GM21717 (cell line): ENCODE data around the gene ADAM22.
"Not testable (repeated sequence)": the region's sequence is repeated elsewhere in the genome, so short reads cannot be mapped to it uniquely, and the experiment has no call there.

ENCODE experiments used
- ATAC-seq: cut with Tn5 transposase; IDR thresholded peaks from one replicate; pipeline ENCODE4 v1.9.1; 2021; ENCODE audit warnings: mild to moderate bottlenecking, moderate library complexity; ENCODE audit not compliant: unreplicated experiment

Gene ADAM22

DNA sequence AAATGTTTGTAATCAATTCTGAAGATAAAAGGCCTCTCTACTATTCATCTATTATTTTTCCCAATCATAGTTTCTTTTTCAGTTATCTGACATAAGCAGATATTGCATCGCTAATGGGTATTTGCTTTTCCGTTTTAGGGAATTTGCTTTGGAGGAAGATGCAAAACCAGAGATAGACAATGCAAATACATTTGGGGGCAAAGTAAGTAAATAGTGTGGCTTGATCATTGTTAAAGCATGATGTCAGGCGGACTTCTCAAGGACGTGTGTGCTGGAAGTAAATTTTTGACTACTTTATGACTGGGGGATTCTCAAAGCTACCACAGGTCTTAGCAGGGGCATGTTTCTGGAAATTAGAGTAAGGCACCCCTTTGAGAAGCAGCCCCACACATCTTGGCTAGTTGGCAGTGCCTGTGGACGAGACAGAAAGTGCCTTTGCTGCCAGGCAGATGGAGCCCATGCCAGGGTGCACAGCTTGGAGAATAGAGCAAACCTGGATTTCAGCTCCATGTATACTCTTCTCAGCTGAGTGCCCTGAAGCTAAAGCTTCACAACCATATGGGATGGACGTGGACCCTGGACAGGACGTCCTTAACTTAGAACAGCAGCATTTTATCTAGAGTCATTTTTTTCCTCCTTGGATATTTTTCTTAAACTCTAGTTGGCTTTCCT, 217.2 kb downstream of the ADAM22 start:
- no peak for ATAC-seq

DNA sequence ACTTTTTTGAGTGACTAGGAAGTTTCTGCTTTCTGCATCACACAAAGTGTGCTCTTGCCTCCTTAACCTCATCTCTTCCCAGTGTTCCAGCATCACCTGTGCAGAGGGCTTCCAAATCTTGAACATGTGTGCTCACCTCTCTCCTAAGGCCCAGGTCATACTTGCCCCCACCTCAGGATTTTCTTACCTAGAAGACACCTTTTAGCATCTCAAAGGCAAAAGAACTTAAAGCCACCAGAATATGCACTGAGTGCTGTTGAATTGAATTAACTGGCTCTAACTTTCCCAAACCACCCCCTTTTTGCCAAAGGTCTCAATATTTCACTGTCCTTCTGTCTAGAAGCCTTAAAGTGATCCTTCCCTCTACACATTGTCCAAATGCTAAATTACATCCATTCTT, 219.3 kb downstream of the ADAM22 start:
- ATAC-seq, result no peak

DNA sequence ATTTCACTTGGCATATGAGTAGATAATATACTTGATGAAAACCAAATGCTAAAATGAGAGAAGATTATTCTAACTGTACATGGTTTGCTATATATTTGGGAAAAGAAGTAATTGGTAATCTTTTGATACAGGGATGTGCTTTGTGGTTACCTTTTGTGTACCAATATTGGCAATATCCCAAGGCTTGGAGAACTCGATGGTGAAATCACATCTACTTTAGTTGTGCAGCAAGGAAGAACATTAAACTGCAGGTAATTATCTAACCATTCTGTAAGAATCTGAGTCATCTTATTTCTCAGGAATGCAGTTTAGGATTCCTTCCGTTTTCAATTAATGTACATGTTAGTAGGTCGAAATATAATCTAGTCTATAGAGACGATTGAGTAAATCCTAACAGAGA, 221.7 kb downstream of the ADAM22 start:
- ATAC-seq, result no peak

DNA sequence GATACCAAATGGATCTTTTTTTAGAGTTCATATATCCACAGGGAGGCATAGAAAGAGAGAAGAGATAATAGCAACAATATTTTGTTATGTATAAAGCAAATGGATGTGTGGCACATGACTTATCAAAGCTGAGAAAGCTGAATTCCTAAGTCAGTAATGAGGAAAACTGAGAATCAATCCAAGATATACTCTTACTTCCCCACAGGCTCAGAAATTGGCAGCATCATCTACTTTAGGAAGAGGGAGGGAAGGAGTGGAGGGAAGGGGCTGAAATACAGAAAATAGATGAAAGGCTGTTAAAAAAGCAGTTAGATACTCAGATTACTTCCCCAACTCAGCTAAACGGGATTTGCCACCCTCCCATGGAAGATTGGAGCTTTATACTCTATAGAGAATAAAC, 222.3 kb downstream of the ADAM22 start:
- ATAC-seq, result no peak

GRCh38 chr7:88159741-88160140, 225.7 kb downstream of the ADAM22 start:
- ATAC-seq, result not testable (repeated sequence)

DNA sequence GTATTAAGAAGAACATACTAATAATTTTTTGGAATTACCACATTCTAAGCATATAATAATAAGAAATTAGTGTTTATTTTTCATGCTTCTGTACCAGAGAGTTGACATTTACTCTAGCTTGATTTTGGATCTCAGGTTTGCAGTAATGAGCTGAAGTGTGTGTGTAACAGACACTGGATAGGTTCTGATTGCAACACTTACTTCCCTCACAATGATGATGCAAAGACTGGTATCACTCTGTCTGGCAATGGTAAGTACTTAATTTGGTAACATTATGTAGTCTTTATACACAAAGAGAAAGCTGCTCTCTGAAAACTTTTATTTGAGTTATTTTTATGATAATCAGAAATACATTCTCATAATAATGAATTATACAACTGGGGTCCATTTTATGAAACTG, 231.6 kb downstream of the ADAM22 start:
- ATAC-seq, result no peak

GRCh38 chr7:88167223-88167622, 233.2 kb downstream of the ADAM22 start:
- no peak for ATAC-seq

DNA sequence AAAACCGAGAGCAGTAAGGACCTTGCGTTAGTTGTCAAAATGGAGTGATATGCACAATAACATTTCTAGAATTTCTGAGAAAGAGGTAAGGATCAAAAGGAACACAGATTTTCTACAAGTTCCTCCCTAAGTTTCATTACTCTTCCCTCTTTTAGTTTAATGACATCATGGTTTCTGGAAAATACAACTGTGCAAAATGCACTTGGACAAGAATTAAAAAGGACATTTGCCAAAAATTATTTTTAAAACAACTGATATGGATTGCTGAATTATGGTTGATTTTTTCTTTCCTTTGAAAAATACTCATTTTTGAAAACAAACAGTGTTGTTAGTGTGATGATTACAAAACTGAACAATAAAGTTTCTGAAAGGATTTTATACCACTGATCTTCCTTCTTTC, 233.7 kb downstream of the ADAM22 start:
- ATAC-seq, result no peak

- ATAC-seq, result no peak
These were observed 235.8 kb downstream of the ADAM22 start for GRCh38 chr7:88169717-88170320.

- no peak for ATAC-seq
These were observed 238.8 kb downstream of the ADAM22 start for GRCh38 chr7:88172842-88173241.

DNA sequence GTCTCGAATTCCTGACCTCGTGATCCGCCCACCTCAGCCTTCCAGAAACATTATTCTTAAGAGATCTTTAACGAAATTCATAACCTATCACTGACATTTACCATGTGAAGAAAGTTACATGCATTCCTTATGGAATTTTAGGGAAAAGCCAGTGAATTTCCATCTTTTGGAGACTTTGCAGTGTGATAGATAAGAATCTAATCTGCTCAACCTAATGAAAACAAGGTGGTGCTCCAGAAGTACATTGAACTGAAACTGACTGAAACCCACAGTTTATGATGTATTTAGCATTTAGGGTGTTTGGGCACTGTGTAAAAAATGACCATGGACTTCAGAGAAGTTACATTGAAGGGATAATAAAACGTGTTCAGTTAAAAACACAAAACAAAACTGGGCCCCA, 242.1 kb downstream of the ADAM22 start:
- ATAC-seq, result no peak

- ATAC-seq, result no peak
These were observed 249.0 kb downstream of the ADAM22 start for GRCh38 chr7:88183051-88183450.

DNA sequence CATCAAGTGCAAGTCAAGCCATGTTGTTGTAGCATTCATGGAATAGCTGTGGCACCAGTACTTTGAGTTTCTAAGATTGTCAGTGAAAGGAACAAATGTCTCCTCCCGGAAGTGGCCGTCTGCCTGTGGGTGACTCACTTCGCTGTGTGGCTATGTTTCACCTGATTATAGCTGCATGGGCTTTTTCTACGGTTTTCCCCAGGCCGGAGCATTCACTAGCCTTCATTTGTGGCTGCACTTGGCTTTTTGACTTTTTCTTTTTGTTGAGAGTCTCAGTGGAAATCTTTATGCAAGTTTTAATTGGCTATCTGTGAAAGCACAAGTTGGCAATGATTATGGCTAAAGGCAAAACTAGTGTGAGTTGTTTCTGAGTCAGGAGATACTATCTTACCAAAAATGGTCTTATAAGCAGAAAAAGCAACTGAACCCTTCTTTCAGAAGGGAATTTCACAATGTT, 250.8 kb downstream of the ADAM22 start:
- peak; percentile 72 for ATAC-seq

GRCh38 chr7:88185650-88186049, 251.6 kb downstream of the ADAM22 start:
- ATAC-seq, result no peak

- no peak for ATAC-seq
These were observed 257.9 kb downstream of the ADAM22 start for GRCh38 chr7:88191911-88192310.

DNA sequence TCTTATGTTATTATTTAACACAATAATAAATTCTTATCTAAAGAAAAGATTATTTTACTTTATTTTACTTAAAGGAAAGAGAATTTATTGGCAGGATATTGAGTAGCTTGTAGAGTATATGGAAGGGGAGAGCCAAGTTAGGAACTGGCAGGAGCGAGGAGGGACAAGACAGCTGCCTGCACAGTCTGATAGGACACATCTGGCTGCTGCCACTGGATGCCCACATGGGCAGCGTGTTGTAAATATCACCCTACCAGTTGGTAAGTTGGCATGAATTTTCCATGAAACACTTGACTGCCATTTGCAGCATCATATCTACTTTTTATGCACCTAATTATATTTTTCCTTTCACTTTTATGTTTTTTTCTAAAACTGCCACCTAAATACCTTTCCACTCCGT, 266.2 kb downstream of the ADAM22 start:
- no peak for ATAC-seq

GRCh38 chr7:88200789-88201188, 266.7 kb downstream of the ADAM22 start:
- no peak for ATAC-seq

GRCh38 chr7:88201305-88201704, 267.3 kb downstream of the ADAM22 start:
- no peak for ATAC-seq

- ATAC-seq, result peak; percentile 63
These were observed 268.2 kb downstream of the ADAM22 start for GRCh38 chr7:88202278-88202677.

- no peak for ATAC-seq
These were observed 268.7 kb downstream of the ADAM22 start for GRCh38 chr7:88202799-88203198.

GRCh38 chr7:88203401-88203800, 269.4 kb downstream of the ADAM22 start:
- ATAC-seq, result no peak

DNA sequence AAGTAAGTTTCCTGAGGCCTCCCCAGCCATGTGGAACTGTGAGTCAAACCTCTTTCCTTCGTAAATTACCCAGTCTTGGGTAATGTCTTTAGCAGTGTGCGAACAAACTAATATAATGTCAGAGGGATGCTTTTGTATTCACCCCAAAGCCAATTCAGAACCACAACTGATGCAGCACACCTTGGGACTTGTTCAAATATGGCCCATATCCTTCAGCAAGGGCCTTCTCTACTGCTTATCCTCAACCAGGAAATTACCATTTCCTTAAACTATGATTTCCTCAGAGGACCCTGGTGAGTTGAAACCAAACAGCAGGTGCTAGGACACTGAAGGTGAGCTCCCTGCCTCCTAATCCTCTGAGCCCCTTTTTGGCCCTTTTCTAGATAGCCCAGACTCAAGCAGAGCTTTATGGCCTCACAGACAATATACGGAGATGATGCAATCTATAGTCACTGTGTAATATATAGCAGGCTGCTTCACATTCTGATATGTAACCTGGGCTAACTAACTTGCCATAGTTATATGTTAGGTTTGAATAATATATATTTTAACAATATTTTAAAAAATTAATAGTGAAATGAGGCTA, 270.6 kb downstream of the ADAM22 start:
- no peak for ATAC-seq
